Measurements from ENCODE around the gene IGSF21.

The IGSF21 gene

GRCh38 chr1:18144062-18144461 lies 36.5 kb downstream of the IGSF21 start:
- Histone ChIP-seq H3K9me2 (ENCODE audit: low read depth, low read length) (no peaks in the 10 kb centered on the region), H3K4me1 (ENCODE audit: insufficient read depth, low read length, severe bottlenecking) (no peaks in the 10 kb centered on the region), H3K4me2 (ENCODE audit: low read length) (no peak overlapping the region), H4K20me1 (ENCODE audit: insufficient read depth, low read length) (no peaks in the 10 kb centered on the region), H3F3A (ENCODE audit: insufficient read depth, low read length) (no peaks in the 10 kb centered on the region), H3K9me3 (ENCODE audit: low read length) (no peaks in the 10 kb centered on the region), H3K4me3 (ENCODE audit: low read depth, low read length, poor library complexity, severe bottlenecking) (no peak overlapping the region), H3K27ac (ENCODE audit: low read depth, low read length, poor library complexity, severe bottlenecking) (no peak overlapping the region), H2AFZ (ENCODE audit: low read length) (no peak overlapping the region), H3K9ac (ENCODE audit: low read length) (no peak overlapping the region), H3K36me3 (ENCODE audit: insufficient read depth, low read length) (no peaks in the 10 kb centered on the region), H3K27me3 (ENCODE audit: insufficient read depth, low read length) (no peaks in the 10 kb centered on the region), H3K79me2 (ENCODE audit: insufficient read depth, low read length) (no peaks in the 10 kb centered on the region)
- TF ChIP-seq EZH2 (IDR thresholded peaks at IDR 0.05; ENCODE audit: borderline replicate concordance, low read length) (no peak), CTCF (IDR thresholded peaks at IDR 0.05; ENCODE audit: low read length) (no peak)

- Histone ChIP-seq H3K79me2 (ENCODE audit: insufficient read depth, low read length) (no peaks in the 10 kb centered on the region), H3K9me2 (ENCODE audit: low read depth, low read length) (no peaks in the 10 kb centered on the region), H3F3A (ENCODE audit: insufficient read depth, low read length) (no peaks in the 10 kb centered on the region), H3K9me3 (ENCODE audit: low read length) (no peaks in the 10 kb centered on the region), H3K36me3 (ENCODE audit: insufficient read depth, low read length) (no peaks in the 10 kb centered on the region), H4K20me1 (ENCODE audit: insufficient read depth, low read length) (no peaks in the 10 kb centered on the region), H3K4me3 (ENCODE audit: low read depth, low read length, poor library complexity, severe bottlenecking) (no peak overlapping the region), H3K27me3 (ENCODE audit: insufficient read depth, low read length) (no peaks in the 10 kb centered on the region), H2AFZ (ENCODE audit: low read length) (no peak overlapping the region), H3K4me1 (ENCODE audit: insufficient read depth, low read length, severe bottlenecking) (no peaks in the 10 kb centered on the region), H3K4me2 (ENCODE audit: low read length) (no peak overlapping the region), H3K9ac (ENCODE audit: low read length) (no peak overlapping the region), H3K27ac (ENCODE audit: low read depth, low read length, poor library complexity, severe bottlenecking) (no peak overlapping the region)
- no peak for TF ChIP-seq CTCF (IDR thresholded peaks at IDR 0.05; ENCODE audit: low read length)
- TF ChIP-seq EZH2 (IDR thresholded peaks at IDR 0.05; ENCODE audit: borderline replicate concordance, low read length): no peak
Observed at GRCh38 chr1:18144916-18145647, 37.5 kb downstream of the IGSF21 start.

GRCh38 chr1:18145851-18146618 lies 38.4 kb downstream of the IGSF21 start:
- no peak overlapping the region for H3K9ac ChIP-seq (ENCODE audit: low read length)
- H2AFZ ChIP-seq (ENCODE audit: low read length): no peak overlapping the region
- no peaks in the 10 kb centered on the region for H3K9me2 ChIP-seq (ENCODE audit: low read depth, low read length)
- H3K27ac ChIP-seq (ENCODE audit: low read depth, low read length, poor library complexity, severe bottlenecking): no peak overlapping the region
- H3K4me3 ChIP-seq (ENCODE audit: low read depth, low read length, poor library complexity, severe bottlenecking): no peak overlapping the region
- no peaks in the 10 kb centered on the region for H3K9me3 ChIP-seq (ENCODE audit: low read length)
- no peaks in the 10 kb centered on the region for H3K27me3 ChIP-seq (ENCODE audit: insufficient read depth, low read length)
- H3K79me2 ChIP-seq (ENCODE audit: insufficient read depth, low read length): no peaks in the 10 kb centered on the region
- no peaks in the 10 kb centered on the region for H3F3A ChIP-seq (ENCODE audit: insufficient read depth, low read length)
- H4K20me1 ChIP-seq (ENCODE audit: insufficient read depth, low read length): no peaks in the 10 kb centered on the region
- H3K4me2 ChIP-seq (ENCODE audit: low read length): no peak overlapping the region
- H3K4me1 ChIP-seq (ENCODE audit: insufficient read depth, low read length, severe bottlenecking): no peaks in the 10 kb centered on the region
- TF ChIP-seq CTCF (IDR thresholded peaks at IDR 0.05; ENCODE audit: low read length) (no peak), EZH2 (IDR thresholded peaks at IDR 0.05; ENCODE audit: borderline replicate concordance, low read length) (no peak)
- no peaks in the 10 kb centered on the region for H3K36me3 ChIP-seq (ENCODE audit: insufficient read depth, low read length)

Measured in OCI-LY1 (cell line).